ENCODE data around the gene MYZAP. TPM values are rescaled to one million over a fixed set of nuclear protein-coding genes. Genes with fewer than 3 reads are reported as not detected.

Gene MYZAP
- total RNA-seq, 1 donor from 2014 or later = 0.27 TPM

Other genes with a start within 250 kb of the MYZAP start
- not detected in 2 replicates for gene CGNL1, start 215.4 kb upstream of the MYZAP start, total RNA-seq
- gene POLR2M, start 114.8 kb downstream of the MYZAP start, total RNA-seq = 51.6 and 53.6 TPM in 2 replicates

All from T-helper 2 cell treated with Interferon-gamma antibody and Interleukin-4, amounts not matched to agents 100 ng/mL and 5 ng/mL, for 36 hours (primary cell).